Measurements from ENCODE around the gene TEX51.

The TEX51 gene

DNA sequence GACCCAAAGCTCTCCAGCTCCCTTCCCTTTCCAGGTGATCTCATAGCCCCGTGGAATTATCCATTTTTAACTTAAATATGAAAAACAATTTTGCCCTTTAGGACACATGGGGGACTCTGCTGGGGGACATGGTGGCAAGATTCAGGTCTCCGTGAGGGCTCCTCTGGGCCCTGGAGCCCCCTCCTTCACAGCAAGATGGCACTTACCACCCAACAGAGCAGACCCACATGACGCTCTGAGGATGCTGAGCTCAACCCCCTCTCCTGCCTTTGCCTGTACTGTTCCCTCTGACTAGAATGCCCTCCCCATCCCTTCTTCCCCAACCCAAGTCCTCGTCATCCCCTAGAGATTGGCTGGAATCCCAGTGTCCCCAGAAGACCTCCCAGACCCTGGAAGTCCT, 17.2 kb downstream of the TEX51 start:
- H3K4me3 ChIP-seq (ENCODE audit: low read depth, low read length), result no peak overlapping the region
- TF ChIP-seq, protein P1, sequence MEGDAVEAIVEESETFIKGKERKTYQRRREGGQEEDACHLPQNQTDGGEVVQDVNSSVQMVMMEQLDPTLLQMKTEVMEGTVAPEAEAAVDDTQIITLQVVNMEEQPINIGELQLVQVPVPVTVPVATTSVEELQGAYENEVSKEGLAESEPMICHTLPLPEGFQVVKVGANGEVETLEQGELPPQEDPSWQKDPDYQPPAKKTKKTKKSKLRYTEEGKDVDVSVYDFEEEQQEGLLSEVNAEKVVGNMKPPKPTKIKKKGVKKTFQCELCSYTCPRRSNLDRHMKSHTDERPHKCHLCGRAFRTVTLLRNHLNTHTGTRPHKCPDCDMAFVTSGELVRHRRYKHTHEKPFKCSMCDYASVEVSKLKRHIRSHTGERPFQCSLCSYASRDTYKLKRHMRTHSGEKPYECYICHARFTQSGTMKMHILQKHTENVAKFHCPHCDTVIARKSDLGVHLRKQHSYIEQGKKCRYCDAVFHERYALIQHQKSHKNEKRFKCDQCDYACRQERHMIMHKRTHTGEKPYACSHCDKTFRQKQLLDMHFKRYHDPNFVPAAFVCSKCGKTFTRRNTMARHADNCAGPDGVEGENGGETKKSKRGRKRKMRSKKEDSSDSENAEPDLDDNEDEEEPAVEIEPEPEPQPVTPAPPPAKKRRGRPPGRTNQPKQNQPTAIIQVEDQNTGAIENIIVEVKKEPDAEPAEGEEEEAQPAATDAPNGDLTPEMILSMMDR (IDR thresholded peaks at IDR 0.05; ENCODE audit: insufficient read depth, low read depth, low read length, missing control alignments), result no peak
- no peak for DNase-seq (ENCODE audit: low read depth)

DNA sequence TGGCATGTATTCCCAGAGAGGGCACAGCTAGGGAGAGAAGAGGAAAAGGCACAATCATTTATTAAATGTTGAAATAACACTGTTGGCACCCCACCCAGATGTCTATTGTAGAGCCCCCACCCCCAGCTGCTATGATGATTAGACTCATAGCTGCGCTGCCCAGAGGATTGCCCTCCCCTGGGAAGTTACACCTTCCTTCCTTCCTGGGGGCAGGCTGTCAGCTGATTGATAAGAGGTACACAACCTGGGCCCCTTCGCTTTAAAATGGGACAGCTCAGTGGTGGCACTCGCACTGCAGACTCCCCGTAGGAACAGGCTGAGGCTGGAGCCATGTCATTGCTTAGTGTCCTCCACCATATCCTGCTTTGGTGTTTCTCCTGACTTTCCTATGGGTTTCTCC, 18.1 kb downstream of the TEX51 start:
- TF ChIP-seq, protein P1 (IDR thresholded peaks at IDR 0.05; ENCODE audit: insufficient read depth, low read depth, low read length, missing control alignments), result no peak
- no peak overlapping the region for H3K4me3 ChIP-seq (ENCODE audit: low read depth, low read length)
- no peak for DNase-seq (ENCODE audit: low read depth)

DNA sequence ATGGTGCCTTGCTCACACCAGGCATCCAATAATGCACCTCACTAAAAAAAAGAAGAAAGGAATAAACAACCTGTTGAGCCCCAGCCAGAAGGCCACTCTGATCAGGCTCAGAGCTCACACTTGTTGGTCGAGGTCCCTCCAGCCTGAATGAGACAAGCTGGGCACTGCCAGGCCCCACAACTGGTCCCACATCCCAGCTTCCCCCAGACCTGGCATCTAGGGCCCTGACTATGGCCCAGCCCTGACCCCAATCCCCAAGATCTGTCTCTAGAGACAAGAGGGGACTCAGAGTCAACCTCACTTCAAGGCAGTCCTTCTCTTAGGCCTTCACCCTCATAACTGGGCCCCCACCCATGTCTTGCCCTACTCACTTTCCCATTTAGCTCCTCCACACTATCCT, 22.4 kb downstream of the TEX51 start:
- no peak overlapping the region for H3K4me3 ChIP-seq (ENCODE audit: low read depth, low read length)
- no peak for DNase-seq (ENCODE audit: low read depth)
- TF ChIP-seq, protein P1 (IDR thresholded peaks at IDR 0.05; ENCODE audit: insufficient read depth, low read depth, low read length, missing control alignments), result no peak

DNA sequence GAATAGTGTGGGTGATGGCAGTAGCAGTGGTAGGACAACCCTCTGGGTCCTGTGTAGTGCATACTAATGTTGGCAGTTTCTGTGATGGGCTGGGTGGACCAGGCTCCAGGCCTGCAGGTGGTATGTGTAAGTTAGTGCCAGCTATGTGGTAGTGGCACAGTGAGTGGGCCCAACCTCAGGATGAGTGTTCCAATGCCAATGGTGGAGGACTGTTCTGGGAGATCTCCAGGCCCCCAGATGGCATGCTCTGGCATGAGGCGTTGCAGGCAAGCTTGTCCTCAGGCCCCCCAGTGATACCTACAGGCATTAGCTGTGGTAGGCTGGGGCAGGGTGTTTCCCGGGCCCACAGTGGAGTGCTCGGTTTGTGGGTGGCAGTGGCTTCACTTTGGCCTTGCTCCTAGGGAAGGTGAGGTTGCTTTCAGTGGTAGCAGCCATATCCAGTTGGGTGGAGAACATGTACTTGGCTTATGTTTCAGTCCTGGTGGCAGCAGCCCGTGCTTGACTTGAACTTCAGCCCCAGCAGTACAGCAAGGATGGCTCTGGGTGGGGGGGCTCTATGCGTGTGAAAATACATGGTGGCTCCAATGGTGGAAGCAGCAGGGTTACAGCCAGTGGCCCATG, 32.4 kb downstream of the TEX51 start:
- TF ChIP-seq, protein P1 (IDR thresholded peaks at IDR 0.05; ENCODE audit: insufficient read depth, low read depth, low read length, missing control alignments), result no peak
- DNase-seq (ENCODE audit: low read depth), result no peak
- no peak overlapping the region for H3K4me3 ChIP-seq (ENCODE audit: low read depth, low read length)

DNA sequence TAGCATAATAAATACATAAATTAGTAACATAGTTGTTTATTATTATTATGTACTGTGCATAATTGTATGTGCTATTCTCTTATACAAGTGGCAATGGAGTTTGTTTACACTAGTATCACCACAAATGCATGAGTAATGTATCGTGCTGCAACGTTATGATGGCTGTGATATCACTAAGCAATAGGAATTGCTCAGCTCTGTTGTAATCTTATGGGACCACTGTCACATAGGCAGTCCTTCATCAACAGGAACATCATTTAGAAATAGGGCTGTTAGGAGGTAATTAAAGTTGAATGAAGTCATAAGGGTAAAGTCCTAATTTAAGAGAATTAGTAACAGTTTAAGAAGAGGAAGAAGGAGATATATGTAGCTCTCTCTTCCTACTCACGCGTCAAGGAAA, 33.8 kb downstream of the TEX51 start:
- TF ChIP-seq, protein P1 (IDR thresholded peaks at IDR 0.05; ENCODE audit: insufficient read depth, low read depth, low read length, missing control alignments), result no peak
- no peak overlapping the region for H3K4me3 ChIP-seq (ENCODE audit: low read depth, low read length)
- DNase-seq (ENCODE audit: low read depth), result no peak

DNA sequence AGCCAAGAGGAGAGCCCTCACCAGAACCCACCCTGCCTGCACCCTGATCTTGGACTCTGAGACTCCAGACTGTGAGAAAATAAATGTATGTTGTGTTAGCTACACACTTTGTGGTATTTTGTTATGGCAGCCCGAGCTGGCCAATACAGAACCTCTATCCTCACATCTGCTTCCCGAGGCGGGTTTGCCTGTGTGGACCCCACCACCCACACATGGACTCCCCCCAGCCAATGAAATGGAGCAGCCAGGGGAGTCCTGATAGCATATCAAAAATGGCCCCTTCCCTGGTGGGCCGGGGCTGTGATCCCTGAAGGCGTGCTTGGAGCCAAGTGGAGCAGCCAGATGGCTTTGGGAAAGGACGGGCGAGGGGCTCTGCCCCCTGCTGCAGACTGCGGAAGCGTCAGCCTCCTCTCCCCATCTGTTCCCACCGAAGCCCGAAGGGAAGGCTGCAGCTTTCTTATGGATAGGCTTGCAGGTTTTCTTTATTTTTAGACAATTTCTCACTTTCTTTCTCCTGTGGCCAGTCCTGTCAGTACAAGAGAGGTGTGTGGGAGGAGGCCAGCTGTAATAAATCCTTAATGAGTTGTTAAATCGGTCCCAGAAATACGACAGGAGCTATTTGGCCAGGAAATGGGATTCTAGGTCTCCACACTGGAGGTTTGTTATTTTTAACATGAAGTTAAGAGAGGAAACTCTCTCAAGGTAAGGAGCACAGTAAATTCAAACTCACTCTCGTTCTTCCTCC, 34.4 kb downstream of the TEX51 start:
- no peak overlapping the region for H3K4me3 ChIP-seq (ENCODE audit: low read depth, low read length)
- DNase-seq (ENCODE audit: low read depth), result no peak
- TF ChIP-seq, protein P1 (IDR thresholded peaks at IDR 0.05; ENCODE audit: insufficient read depth, low read depth, low read length, missing control alignments), result no peak
